Activated CD8-positive, alpha-beta memory T cell treated with anti-CD3 and anti-CD28 coated beads, Interleukin-2, amount 50 U/mL, for 4 hours (primary cell): ENCODE measurements around the gene PEPD.

Experiments used
- DNase-seq: peaks from one replicate; pipeline ENCODE4 v3.0.0-alpha.2; 2020

PEPD gene

GRCh38 chr19:33404506-33405253, 116.9 kb downstream of the PEPD start:
- DNase-seq = no peak

DNA sequence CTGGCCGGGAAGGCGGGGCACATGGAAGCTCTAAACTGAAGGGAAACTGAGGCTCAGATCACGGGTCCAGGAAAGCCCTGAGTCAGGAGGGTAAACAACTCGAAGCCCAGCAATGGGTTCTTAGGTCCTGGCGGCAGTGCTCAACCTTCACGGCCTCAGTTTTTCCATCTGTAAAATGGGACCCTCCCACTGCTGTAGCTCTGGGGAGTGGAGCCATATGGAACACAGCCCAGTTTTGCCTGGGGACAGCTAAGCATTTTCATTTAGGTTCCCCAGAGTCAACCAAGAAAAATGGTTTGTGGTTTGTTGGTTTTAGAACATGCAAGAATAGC, 117.7 kb downstream of the PEPD start:
- no peak for DNase-seq

DNA sequence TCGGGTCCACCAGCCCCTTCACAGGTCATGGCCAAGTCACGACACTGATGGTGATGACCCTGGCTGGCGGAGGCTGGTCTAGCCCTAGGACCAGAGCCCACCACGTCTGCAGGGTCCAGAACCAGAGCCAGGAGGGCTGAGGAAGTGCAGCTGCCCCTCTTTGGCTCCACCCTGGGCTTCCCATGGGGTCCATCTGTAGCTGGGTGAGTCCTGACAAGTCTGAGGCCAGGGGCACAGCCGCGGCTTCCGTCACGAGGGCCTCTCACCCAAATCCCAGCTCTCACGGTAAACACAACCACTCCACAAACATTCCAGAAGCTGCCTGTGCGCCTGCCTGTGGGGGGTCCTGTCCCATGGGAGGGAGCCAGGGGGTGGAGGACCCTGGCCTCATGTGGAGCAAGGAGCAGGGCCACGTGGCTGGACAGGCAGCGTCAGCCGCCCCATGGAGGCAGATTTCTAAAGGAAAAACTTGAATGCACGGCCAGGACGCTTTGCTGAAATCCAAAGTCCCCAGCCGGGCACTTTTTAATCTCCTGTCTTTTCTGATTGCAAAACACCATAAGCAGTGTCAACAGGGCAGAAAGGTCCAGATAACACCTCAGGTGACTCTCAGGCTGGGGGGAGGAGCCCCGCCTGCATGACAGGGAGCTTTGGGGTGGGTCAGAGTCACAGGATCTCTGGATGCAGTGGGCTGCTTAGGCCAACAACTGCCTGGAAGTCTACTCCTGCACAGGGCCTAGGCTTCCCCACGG, 118.2 kb downstream of the PEPD start:
- no peak for DNase-seq

DNA sequence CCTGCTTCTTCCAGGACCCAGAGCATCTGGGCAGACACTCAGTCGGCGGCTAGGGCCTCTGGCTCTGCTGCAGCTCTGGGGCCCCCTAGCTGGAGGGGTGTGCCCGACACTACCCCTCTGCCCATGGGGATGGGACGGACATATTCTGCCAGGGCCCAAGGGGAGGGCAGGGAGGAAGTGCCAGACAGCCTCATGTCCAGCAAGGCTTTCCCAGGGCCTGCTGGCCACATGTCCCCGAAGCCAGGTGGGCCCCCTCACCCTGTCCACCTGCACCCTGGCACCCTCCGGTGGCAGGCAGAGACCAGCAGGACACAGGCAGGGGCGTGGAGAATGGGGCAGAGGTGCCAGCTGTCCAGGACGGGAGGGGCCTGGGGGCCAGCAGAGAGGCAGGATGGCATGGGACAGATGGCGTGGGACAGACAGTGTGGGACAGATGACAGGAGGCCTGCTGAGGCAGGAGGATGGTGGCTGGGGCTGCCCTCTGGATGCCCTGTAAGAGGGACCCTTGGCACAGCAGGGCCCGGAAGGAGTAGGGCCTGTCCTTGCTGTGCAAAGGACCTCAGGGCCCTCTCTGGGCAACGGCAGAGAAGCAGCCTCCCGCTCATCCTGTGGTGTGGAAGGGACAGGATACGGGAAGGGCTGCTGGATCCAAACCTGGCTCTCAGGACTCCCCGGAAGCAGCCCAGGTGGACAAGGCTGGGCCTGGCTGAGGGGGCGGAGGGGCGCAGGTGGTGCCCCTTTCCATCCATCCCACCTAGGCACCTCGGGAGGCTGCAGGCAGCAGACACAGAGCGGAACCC, 119.0 kb downstream of the PEPD start:
- no peak for DNase-seq

DNA sequence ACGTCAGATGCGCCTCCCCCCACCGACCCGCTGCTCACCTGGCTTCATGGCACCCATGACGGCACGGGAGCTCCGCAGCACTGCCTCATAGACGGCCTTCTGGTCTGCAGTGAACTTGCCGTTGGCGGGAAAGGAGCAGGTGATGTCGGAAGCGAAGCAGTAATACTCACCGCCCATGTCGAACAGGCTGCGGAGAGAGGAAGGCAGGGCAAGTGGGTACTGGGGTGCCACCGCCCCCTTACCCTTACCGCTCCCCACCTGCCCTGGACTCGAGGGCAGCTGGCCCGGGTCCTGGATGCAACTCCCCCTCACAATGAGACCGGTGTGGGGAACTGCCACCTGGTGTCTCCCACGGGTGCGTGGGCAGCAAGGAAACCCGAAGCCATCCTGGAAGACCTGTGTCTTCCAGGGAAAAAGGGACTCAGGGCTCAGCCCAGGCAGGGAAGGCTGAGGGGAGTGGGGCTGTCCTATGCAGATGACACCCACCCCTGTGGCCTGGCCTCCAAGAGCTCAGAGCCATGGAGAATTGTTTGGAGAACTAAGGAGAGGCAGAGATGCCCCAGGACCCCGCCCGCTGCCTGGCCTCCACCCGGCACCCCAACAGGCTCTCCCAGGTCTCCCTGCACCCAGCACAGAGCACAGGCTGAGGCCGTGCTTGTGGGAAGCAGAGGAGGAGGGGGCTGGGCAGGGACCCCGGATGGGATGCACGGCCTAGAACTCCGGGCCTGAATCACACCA, 119.7 kb downstream of the PEPD start:
- DNase-seq = no peak

DNA sequence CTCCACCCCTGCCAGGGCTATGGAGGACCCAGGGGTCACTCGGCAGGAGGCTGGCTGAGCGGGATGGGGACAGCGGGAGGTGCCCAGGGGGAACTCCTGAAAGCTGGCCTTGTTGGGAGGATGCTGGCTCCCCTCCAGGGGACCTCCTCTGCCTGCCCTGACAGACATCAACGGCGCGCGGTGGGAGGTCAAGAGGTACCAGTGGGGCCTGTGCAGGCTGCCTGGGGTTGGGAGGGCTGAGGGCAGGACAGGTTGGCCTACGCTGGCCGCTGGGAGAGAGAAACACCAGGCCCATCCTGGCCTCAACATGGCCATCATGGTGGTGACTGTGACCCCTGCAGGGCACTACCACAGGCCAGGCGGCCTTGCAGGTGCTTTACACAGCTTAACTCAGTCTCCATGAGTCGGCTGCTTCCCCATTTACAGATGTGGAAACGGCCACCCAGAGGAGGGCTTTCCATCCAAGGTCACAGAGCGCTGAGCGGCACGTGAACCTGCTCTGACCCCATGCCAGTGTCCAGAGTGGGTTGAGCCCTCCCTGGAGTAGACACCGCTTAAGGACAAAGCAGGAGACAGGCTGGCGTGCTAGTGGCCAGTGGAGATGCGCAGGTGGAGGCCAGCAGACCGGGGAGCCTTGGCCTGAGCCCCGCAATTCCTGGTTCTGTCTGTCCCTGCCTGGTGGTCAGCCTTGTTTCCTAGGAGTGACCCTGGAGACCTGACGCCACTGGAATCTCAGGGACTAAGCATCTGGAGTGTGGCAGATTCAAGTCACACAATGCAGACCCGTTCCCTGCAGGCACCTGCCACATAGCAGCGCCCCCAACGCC, 120.5 kb downstream of the PEPD start:
- no peak for DNase-seq

DNA sequence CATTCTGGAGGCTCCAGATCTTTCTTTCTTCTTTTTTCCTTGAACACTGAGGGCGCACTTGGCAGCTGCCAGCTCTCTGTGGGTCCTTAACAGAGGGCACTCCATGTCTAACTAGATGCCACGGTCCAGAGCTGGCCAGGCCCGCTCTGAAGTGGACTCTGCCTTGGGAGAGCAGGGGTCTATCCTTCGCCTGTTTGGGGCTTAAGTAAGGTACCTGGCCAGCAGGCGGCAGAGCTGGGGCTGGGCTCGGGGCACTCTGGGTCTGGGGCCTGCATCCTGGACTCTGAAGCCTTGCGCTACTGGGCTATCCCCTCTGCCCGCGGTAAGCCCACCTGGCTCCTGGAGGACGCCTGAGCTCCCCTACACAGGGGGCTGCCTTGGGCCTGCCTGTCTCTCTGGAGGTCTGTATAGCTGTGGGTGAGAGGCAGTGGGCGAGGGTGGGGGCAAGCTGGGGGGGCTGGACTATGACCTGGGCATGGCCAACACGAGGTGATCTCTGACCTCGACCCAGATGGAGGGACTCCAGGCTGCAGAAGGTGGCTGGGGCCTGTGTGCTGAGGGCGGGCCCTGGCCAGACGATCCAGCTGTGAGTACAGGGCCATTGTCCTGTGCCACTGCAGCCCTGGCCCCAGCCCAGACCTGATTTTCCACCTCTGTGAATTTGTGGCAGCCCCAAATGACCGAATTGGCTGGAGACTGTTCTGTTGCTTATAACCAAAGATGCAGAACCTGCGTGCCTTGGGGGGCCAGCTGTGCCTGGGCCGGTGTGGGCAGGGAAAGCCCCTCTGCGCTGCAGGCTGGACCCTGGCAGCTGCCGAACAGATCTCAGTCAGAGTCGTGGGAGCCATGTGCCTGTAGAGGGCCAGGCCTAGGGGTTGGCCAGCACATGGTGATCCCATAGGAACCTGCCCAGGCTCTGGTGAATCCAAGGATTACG, 121.6 kb downstream of the PEPD start:
- peak; percentile 6 for DNase-seq

DNA sequence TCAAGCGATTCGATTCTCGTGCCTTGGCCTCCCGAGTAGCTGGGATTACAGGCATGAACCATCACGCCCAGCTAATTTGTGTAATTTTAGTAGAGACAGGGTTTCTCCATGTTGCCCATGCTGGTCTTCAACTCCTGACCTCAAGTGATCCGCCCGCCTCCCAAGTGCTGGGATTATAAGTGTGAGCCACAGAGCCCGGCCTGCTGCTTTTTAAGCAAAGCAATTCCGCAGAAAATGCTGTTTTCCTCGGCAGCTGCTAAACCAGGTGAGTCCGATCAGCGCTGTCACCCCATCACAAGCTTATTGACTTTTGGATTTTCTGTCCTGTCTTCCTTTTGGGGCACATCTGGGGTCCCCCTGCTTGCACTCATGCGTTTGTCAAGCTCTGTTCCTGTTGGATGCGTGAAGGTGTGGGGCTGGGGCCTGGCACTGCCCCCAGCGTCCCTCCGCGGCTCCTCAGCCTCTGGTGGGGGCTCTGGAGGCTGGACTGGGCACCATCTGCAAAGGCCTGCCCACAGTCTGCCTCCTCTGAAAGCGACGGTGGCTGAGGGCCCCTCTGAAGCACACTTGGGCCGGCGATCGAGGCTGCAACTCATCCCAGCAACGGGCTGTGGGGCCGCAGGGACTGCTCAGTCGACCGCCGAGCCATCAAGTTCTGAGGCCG, 122.4 kb downstream of the PEPD start:
- DNase-seq = peak; percentile 9

DNA sequence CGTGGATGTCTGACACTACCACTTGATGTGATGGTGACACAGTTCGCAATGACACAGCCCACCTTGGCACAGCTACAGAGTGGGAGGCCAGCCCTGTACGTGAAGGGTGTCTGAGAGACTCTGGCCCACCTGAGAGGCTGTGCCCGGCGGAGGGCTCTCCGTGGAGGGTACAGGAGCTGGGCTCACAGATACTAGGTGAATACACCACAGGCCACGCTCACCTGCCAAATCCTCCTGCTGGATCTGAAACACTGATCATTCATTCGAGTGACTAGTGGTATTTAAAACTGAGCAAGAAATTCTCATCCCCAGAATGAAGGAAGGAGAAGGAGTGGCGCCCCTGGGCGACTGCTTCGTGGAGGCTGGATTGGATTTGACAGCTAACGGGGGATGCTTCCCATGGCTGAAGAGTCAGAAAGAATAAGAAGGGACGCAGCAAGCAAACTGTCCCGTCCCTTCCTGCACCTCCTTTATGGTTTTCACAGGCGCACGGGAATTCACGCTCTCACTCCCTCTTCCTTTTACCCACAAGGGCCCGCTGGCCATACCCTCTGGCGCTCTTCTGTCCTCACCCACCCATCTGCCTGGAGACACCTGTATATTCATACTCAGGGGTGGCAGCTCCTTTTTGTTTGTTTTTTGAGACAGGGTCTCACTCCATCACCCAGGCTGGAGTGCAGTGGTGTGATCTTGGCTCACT, 123.1 kb downstream of the PEPD start:
- DNase-seq = no peak

DNA sequence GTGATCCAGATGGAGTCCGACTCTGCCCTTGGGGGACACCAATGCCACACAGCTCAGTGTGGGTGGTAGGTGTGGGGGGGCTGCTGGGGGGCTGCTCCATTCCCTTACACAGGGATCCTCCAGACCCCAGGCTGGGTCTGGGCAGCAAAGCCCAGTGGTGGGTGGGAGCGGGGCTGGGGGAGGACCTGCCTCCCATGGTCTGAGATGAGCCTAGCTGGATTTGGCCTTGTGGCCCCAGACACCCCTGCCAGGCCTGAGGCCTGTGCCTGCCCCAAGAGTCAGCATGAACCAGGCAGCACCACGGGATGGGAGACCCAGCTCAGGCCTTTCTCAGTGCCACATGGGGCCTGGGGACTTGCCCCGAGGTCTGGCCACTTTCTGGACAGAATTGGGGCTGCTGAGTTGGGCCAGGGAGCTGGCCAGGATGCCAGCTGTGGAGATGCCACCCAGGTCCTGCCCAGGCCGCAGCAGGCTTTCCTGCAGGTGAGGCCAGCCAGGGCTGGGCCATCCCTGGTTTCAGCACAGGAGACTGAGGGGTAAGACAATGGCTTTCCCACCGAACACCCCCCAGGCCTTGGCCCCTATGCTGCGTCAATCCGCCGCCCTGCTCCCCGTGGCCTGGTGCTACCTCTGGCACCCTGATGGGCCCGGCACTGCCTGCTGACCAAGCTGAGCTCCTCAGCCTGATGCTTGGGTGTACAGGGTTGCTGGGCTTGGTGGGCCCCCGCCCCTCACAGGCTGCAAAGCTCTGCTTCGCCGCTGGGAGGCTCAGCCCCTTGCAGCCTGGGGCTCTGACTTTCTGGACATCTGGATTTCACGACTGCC, 123.8 kb downstream of the PEPD start:
- DNase-seq = peak; percentile 8

DNA sequence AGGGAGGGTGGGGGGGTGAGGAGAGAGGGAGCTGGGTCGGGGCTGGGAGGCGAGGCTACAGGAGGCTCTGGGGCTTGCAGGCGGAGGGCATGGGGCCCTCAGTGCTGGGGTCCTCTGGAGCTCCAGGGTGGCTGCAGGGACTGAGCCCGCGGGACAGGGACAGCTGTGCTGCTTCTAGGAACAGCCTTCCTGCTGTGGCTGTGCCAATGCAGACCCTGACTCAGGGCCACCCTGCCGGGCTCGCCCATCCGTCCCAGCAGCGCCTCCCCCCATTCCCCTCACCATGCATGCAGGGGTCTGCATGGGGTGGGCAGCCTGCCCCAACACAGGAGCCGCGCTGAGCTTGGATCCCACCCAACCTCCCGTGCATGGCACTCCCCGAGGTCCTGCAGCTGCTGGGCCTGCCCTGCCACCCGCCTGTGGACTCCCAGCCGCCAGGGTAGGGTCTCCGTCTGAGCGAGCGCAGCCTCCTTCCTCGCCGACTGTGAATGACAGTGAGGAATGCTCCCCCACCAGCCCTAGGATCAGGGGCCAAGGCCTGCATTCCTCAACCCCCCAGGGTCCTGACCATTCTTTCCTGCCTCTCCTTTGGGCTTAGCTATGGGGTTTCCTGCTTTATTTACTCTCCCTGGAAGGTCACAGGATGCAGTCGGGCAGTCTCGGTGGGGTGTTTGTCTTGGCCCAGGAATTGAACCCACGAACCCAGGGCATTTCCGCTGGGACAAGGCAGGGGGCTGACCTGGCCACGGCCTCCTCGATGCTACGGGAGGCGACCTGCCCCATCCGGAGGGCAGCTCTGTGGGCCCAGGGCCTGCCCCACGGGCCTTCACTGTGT, 124.7 kb downstream of the PEPD start:
- no peak for DNase-seq

DNA sequence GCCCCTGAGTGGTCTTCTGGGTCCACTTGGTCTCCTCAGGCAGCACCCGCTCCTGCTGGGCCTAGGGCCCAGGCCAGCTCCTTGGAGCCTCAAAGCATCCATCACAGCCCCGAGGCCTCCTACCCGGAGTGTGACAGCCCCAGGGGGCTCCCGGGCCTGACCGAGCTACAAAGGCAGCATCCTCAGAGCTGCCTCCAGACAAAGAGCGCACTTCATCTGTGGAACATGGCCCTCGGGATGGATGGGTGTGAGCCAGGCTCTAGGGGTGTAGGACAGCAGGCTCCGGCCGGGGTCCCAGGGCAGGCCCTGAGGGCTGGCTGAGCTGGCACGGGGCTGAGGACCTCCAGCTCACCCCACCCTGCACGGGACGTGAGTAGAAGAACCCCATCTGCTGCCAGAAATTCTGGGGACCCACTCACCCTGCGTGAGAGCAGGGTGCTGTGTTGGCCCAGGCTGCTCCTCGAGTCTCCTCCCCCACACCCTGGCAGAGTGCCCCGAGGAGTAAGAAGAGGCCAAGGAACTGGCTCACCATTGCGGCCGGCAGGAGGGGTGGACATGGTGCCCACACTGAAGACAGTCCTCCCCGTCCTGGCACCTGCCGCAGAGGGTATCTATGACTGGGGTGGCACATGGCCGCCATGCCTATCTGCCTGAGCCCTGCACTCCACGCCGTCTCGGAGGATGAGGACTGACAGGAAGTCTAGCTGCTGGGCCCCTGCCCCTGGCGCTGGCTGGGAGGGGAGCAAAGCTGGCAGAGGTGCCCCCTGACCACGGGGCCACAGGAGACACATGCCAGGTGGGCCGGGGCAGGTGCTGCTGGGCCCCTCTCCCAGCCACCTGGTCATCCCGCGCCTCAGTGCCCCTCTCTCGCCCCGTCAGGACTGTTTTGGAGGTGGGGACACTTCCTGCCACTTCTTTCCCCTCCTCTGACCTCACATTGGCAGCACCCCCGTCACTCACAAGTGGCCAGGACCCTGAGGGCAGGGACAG, 125.7 kb downstream of the PEPD start:
- no peak for DNase-seq

- no peak for DNase-seq
Observed at GRCh38 chr19:33394723-33395560, 126.6 kb downstream of the PEPD start.

DNA sequence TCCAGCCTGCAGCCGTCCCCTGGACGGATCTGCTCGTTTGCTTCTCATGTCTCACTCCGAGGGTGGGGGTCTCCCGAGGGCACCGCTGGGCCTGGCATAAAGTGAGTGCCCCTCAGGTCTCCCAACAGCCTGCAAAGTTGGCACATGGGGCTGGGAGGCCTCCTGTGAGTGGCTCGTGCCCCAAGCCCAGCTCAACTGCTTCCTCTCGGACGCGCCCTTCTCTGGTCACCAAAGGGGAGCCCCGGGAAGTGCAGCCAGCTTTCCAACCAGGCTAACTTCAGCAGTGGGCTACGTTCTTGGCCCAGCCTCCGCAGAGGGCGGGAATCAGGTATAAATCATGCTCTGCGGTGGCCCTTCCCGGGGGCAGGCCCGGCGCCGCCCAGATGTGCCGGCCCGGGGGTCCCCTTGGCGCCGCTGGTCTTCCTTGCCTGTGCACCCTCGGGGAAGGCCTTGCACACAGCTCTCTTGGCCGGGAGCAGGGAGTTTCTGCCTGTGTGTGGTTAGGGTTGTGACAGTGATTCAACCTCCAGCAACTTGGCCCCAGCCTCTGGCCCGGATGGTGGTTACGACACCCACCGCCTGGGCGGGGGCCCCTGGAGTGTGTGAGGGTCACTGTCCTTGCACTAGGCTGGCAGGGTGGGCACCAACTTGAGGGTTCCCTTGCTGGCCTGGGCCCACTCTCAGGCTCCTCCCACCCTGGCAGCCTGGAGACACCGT, 127.4 kb downstream of the PEPD start:
- no peak for DNase-seq
